Activated CD4-positive, alpha-beta T cell treated with anti-CD3 and anti-CD28 coated beads for 24 hours (primary cell): ENCODE data around the gene MFN2.
"Not testable (repeated sequence)": the region's sequence is repeated elsewhere in the genome, so short reads cannot be mapped to it uniquely, and the experiment has no call there.

Experiments
- DNase-seq, 2 donors: peaks; one replicate each; pipeline ENCODE4 v3.0.0-alpha.2; 2020; ENCODE audit warnings: low read depth in 2 of 2

MFN2 gene

GRCh38 chr1:11998636-11999035 is 18.4 kb downstream of the MFN2 start:
- DNase-seq, result no peak

- no peak for DNase-seq
Observed at GRCh38 chr1:11999236-11999635, 19.0 kb downstream of the MFN2 start.

GRCh38 chr1:12001249-12001917 is 21.1 kb downstream of the MFN2 start:
- DNase-seq, result peak; percentile 32 to 49

GRCh38 chr1:12001996-12002493 is 21.8 kb downstream of the MFN2 start:
- no peak for DNase-seq

- no peak for DNase-seq
Observed at GRCh38 chr1:12003762-12004161, 23.5 kb downstream of the MFN2 start.

- DNase-seq, result no peak
Observed at GRCh38 chr1:12005488-12006166, 25.4 kb downstream of the MFN2 start.

- no peak for DNase-seq
Observed at GRCh38 chr1:12006167-12006921, 26.1 kb downstream of the MFN2 start.

- DNase-seq, result no peak
Observed at GRCh38 chr1:12007204-12007603, 27.0 kb downstream of the MFN2 start.

GRCh38 chr1:12008355-12008754 is 28.1 kb downstream of the MFN2 start:
- not testable (repeated sequence) for DNase-seq

GRCh38 chr1:12009318-12009947 is 29.2 kb downstream of the MFN2 start:
- DNase-seq, result no peak

GRCh38 chr1:12010746-12011570 is 30.7 kb downstream of the MFN2 start:
- no peak for DNase-seq

GRCh38 chr1:12011998-12012397 is 31.8 kb downstream of the MFN2 start:
- DNase-seq, result no peak

GRCh38 chr1:12012560-12013316 is 32.5 kb downstream of the MFN2 start:
- no peak for DNase-seq

GRCh38 chr1:12014141-12014991 is 34.1 kb downstream of the MFN2 start:
- no peak for DNase-seq

- no peak for DNase-seq
Observed at GRCh38 chr1:12015001-12015491, 34.8 kb downstream of the MFN2 start.

GRCh38 chr1:12015499-12015898 is 35.3 kb downstream of the MFN2 start:
- DNase-seq, result no peak

GRCh38 chr1:12016182-12016581 is 35.9 kb downstream of the MFN2 start:
- DNase-seq, result no peak

- no peak for DNase-seq
Observed at GRCh38 chr1:12019858-12020509, 39.7 kb downstream of the MFN2 start.

GRCh38 chr1:12021616-12022015 is 41.4 kb downstream of the MFN2 start:
- no peak for DNase-seq
